HUES6 (cell line): ENCODE data around the gene DTNB.

Experiments
- H3K27ac ChIP-seq: 2 replicates; pipeline ENCODE4 v1.7.0; 2013; ENCODE audit warnings: low read depth, mild to moderate bottlenecking, low read length, inconsistent platforms
- H3K27me3 ChIP-seq: 2 replicates; pipeline ENCODE4 v1.6.1; 2013; ENCODE audit warnings: low read length; ENCODE audit not compliant: control insufficient read depth, insufficient read depth
- H3K36me3 ChIP-seq: 2 replicates; pipeline ENCODE4 v1.6.1; 2013; ENCODE audit warnings: low read length; ENCODE audit not compliant: control insufficient read depth, insufficient read depth
- H3K4me1 ChIP-seq: 2 replicates; pipeline ENCODE4 v1.6.1; 2013; ENCODE audit warnings: low read length; ENCODE audit not compliant: control insufficient read depth, insufficient read depth
- H3K4me3 ChIP-seq: 2 replicates; pipeline ENCODE4 v1.5.1; 2013; ENCODE audit warnings: low read depth, low read length
- H3K9ac ChIP-seq: one replicate; pipeline ENCODE4 v1.6.1; 2013; ENCODE audit warnings: mild to moderate bottlenecking, low read length
- H3K9me3 ChIP-seq: 2 replicates; pipeline ENCODE4 v1.6.1; 2013; ENCODE audit warnings: low read depth, low read length; ENCODE audit not compliant: control insufficient read depth, insufficient read depth

Gene DTNB

GRCh38 chr2:25437881-25438662 is 235.3 kb downstream of the DTNB start:
- no peak overlapping the region for H3K9ac ChIP-seq

GRCh38 chr2:25435421-25435820 is 238.0 kb downstream of the DTNB start:
- Histone ChIP-seq H3K9me3 (no peaks in the 10 kb centered on the region), H3K36me3 (peaks cover 5% of the 10 kb centered on the region), H3K4me3 (no peak overlapping the region), H3K9ac (no peak overlapping the region), H3K27me3 (no peaks in the 10 kb centered on the region), H3K27ac (no peak overlapping the region), H3K4me1 (no peaks in the 10 kb centered on the region; the same call in 1 of the 2 replicates)

More at GRCh38 chr2:25437881-25438662, 235.3 kb downstream of the DTNB start:
- Histone ChIP-seq H3K27me3 (no peaks in the 10 kb centered on the region), H3K4me1 (no peaks in the 10 kb centered on the region; the same call in 1 of the 2 replicates), H3K36me3 (peaks cover 5% of the 10 kb centered on the region), H3K27ac (no peak overlapping the region), H3K9me3 (no peaks in the 10 kb centered on the region), H3K4me3 (no peak overlapping the region)

DNA sequence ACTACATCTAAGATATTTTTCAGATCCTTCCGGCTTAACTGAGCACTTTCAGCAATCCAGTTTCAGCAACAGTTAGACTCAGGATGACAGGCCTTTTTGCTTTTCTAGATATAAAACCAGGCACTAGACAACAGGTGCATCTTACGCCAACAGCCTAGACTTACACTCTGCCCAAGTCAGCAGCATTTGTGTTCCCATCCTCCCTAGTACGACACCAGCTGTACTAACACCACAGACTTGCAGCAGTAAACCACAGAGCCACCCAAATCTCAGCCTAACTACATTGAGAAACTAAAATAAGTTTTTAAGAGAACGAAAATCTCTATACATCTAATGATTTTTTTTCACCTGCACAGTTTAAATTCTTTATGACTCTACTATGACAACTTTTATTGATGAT is 241.8 kb downstream of the DTNB start:
- no peak overlapping the region for H3K4me3 ChIP-seq
- no peaks in the 10 kb centered on the region for H3K4me1 ChIP-seq
- no peaks in the 10 kb centered on the region for H3K27me3 ChIP-seq
- no peak overlapping the region for H3K9ac ChIP-seq
- H3K9me3 ChIP-seq, result no peaks in the 10 kb centered on the region
- peaks cover 5% of the 10 kb centered on the region for H3K36me3 ChIP-seq
- no peak overlapping the region for H3K27ac ChIP-seq

DNA sequence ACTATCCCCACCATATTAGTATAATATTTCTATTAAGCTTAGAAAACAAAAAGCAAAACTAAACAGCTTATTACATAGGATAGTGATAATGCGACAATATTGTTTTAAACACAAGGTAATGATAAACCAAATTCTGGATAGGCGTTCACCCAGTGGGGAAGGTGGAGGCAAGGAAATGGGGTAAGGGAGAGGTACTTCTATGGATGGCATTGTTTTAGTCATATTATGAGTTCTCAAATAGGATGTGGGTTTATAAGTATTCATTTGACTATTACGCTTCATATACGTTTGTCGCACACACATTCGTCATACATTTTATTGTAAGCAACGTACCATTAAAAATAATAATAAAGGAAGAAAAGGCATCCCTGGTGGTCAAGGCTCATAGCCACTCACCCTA is 242.8 kb downstream of the DTNB start:
- no peaks in the 10 kb centered on the region for H3K9me3 ChIP-seq
- H3K27me3 ChIP-seq, result no peaks in the 10 kb centered on the region
- no peaks in the 10 kb centered on the region for H3K4me1 ChIP-seq
- peaks cover under 1% of the 10 kb centered on the region for H3K36me3 ChIP-seq
- H3K9ac ChIP-seq, result no peak overlapping the region
- H3K27ac ChIP-seq, result no peak overlapping the region
- no peak overlapping the region for H3K4me3 ChIP-seq

DNA sequence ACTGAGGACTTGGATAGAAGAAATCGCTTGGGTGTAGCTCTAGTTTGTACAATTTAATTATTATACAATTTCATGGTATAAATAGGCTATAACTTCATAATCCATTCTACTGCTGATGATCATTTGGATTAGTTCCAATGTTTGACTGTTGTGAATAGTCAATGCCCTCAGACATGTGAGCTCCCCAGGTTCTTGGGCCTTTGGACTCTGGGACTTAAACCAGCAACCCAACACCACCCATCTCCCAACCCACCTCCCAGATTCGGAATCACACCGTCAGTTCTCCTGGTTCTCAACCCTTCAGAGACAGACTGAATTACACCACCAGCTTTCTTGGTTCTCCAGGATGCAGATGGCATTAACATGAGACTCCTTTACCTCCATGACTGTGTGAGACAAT is 247.1 kb downstream of the DTNB start:
- H3K27ac ChIP-seq, result no peak overlapping the region
- H3K4me3 ChIP-seq, result no peak overlapping the region
- no peaks in the 10 kb centered on the region for H3K36me3 ChIP-seq
- H3K27me3 ChIP-seq, result no peaks in the 10 kb centered on the region
- H3K9me3 ChIP-seq, result no peaks in the 10 kb centered on the region
- H3K9ac ChIP-seq, result no peak overlapping the region
- no peaks in the 10 kb centered on the region for H3K4me1 ChIP-seq

DNA sequence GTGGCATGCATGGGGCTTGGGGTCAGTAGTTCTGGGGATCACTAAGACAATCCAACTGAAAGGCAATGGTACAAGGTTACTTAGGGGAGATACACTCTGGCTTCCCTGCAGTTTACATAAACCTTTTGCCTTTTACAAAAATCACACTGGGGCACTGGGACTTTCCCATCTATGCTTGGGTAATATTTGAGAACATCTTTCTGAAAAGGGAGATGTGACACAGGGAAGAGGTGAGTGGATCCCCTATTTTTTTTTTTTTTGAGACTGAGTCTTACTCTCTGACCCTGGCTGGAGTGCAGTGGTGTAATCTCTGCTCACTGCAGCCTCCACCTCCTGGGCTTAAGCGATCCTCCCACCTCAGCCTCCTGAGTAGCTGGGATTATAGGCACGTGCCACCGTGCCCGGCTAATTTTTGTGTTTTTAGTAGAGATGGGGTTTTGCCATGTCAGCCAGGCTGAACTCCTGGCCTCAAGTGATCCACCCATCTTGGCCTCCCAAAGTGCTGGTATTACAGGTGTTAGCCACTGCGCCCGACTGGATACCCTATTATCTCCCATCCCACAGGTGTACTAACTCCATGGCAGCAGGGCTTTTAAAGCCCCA is 248.8 kb downstream of the DTNB start:
- Histone ChIP-seq H3K9ac (no peak overlapping the region), H3K4me1 (no peaks in the 10 kb centered on the region), H3K9me3 (no peaks in the 10 kb centered on the region), H3K27ac (no peak overlapping the region), H3K36me3 (no peaks in the 10 kb centered on the region), H3K27me3 (no peaks in the 10 kb centered on the region), H3K4me3 (no peak overlapping the region)

DNA sequence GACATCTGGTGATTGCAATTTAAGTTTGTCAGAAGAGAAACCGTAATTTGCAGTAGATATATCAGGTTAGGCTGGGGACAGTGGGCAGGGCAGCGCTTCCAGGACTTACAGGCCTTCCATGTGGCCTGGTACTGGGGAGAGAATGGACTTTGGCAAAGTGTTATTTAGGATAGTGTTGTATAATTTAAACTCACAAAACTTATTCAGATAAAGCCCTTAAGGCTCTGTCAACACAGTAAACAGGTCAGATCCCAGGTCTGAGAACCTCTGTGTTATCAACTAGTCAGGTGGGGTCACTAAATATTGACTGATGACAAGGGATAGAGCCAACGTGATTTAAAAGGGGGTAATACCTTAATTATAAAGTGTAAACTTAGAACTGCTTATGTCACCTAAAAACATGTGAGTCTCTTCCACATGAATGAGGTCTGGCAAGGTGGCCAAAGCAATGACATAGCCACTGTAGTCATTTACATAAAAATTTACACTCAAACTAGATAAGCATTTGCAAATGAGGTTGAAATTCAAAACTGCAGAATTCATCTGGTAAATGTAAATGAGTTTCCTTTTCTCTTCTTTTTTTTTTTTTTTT is 251.5 kb downstream of the DTNB start:
- H3K27me3 ChIP-seq, result no peaks in the 10 kb centered on the region
- H3K9ac ChIP-seq, result no peak overlapping the region
- no peak overlapping the region for H3K4me3 ChIP-seq
- no peaks in the 10 kb centered on the region for H3K4me1 ChIP-seq
- H3K27ac ChIP-seq, result no peak overlapping the region
- 0 out of 2 replicates have a peak, but pooled peaks cover 5% of the 10 kb centered on the region for H3K36me3 ChIP-seq
- H3K9me3 ChIP-seq, result no peaks in the 10 kb centered on the region

DNA sequence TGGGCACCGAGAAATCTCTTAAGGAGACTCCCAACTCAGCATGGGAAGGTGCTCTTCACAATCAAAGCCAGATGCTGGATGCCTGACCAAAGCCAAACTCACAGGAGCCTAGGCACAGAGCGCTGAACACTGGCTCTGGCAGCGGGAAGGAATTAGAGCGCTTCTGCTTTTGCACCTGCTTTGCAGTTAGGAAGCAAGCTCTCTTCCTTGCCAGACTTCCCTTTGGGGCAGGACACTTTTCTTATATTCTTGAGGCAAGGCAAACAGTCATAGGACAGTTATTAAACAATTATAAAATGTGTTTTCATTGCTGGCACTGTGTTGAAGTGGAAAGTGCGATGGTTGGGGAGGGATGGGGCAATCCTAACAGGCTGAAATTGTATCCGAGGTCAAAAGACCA is 252.1 kb downstream of the DTNB start:
- H3K36me3 ChIP-seq, result 0 out of 2 replicates have a peak, but pooled peaks cover 5% of the 10 kb centered on the region
- H3K4me3 ChIP-seq, result no peak overlapping the region
- H3K27ac ChIP-seq, result no peak overlapping the region
- no peaks in the 10 kb centered on the region for H3K27me3 ChIP-seq
- no peaks in the 10 kb centered on the region for H3K9me3 ChIP-seq
- H3K4me1 ChIP-seq, result no peaks in the 10 kb centered on the region
- no peak overlapping the region for H3K9ac ChIP-seq

DNA sequence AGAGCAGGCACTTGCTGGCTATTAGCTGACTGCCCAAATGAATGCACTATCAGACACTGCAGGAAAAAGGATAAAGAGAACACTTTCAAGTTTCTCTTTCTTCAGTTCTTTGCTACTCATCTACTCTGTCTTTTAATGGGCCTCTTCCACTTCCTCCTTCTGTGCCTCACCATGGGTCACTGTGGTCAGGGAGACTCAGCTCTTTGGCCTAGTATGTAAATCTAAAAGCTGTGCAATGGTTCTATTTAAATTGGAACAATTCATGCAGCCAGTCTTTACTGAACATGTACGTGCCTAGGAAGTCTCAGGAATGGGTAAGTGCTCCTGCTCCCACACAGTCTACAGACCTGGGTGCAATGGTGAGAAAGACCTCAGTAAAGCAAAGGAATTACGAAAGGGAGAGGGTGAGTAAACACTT is 252.5 kb downstream of the DTNB start:
- Histone ChIP-seq H3K4me3 (no peak overlapping the region), H3K27ac (no peak overlapping the region), H3K9me3 (no peaks in the 10 kb centered on the region), H3K4me1 (no peaks in the 10 kb centered on the region), H3K9ac (no peak overlapping the region), H3K36me3 (0 out of 2 replicates have a peak, but pooled peaks cover 5% of the 10 kb centered on the region), H3K27me3 (no peaks in the 10 kb centered on the region)

DNA sequence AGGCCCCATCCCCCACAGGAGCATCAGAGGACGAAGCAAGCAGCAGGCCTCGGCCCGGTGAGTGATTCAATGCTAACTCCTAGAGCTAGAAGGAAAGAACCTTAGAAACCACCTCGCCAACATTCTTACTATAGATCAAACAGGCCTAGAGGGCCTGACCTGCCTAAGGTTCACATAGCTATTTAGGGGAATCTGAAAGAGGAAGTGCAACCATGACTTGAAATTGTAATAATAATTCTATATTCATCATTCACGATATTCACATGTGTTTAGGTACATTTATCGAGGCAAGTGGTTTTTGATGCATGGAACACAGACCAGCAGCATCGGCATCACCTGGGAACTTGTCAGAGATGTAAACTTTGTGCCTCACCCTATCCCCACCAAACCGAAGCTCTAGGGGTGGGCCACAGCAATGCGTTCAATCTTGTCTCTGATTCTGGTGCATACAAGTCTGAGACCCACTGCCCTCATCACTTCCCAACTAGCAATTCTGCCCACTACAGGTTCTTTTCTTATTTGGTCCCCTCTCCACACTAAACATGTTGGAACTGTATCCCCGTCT is 253.6 kb downstream of the DTNB start:
- no peak overlapping the region for H3K9ac ChIP-seq
- no peaks in the 10 kb centered on the region for H3K9me3 ChIP-seq
- no peak overlapping the region for H3K27ac ChIP-seq
- no peaks in the 10 kb centered on the region for H3K27me3 ChIP-seq
- no peak overlapping the region for H3K4me3 ChIP-seq
- no peaks in the 10 kb centered on the region for H3K4me1 ChIP-seq
- 0 out of 2 replicates have a peak, but pooled peaks cover 5% of the 10 kb centered on the region for H3K36me3 ChIP-seq
